Thyroid gland (tissue), 4 donors: ENCODE data around the gene RNU1-1. TPM values are rescaled to one million over a fixed set of nuclear protein-coding genes. Genes with fewer than 3 reads are reported as not detected.
A peak's percentile ranks its signal among the peaks of the same experiment; 100 is the strongest.
"Not testable (repeated sequence)": the region's sequence is repeated elsewhere in the genome, so short reads cannot be mapped to it uniquely, and the experiment has no call there.

ENCODE experiments used
- DNase-seq, 2 donors: peaks; one replicate each; pipeline ENCODE4 v3.0.0-alpha.2; 2019
- H3K27ac ChIP-seq, 3 donors: fragments of 200-600 bp; sonication (generic); 1 replicate in 2 of 3; 2 replicates in 1 of 3; pipeline ENCODE4 v1.5.1; 2016 to 2019; ENCODE audit warnings: mild to moderate bottlenecking in 1 of 3, moderate library complexity in 1 of 3
- H3K27me3 ChIP-seq: fragments of 200-600 bp; sonication (generic); one replicate; pipeline ENCODE4 v1.5.1; 2019
- H3K36me3 ChIP-seq, 2 donors: fragments of 200-600 bp; sonication (generic); one replicate each; pipeline ENCODE4 v1.5.1; 2016 to 2019
- H3K4me1 ChIP-seq, 2 donors: fragments of 200-600 bp; sonication (generic); one replicate each; pipeline ENCODE4 v1.5.1; 2017 to 2019
- H3K4me3 ChIP-seq, 3 donors: fragments of 200-600 bp; sonication (generic); replicated peaks in 1 of 3; 1 replicate in 2 of 3; 2 replicates in 1 of 3; pipeline ENCODE4 v1.5.1; 2016; ENCODE audit warnings: mild to moderate bottlenecking in 1 of 3
- H3K9me3 ChIP-seq: fragments of 200-600 bp; sonication (generic); one replicate; pipeline ENCODE4 v1.5.1; 2017
- POLR2A ChIP-seq, 2 donors: fragments of 450-650 bp; IDR thresholded peaks; one replicate each; pipeline ENCODE4 v1.6.1; 2017; ENCODE audit warnings: antibody characterized with exemption in 2 of 2, mild to moderate bottlenecking in 2 of 2, moderate library complexity in 1 of 2
- WGBS, 2 donors: methylation state at CpG; one replicate each; pipeline ENCODE4 v1.1.5; 2017; 5-methylcytosine and 5-hydroxymethylcytosine counted together
- intact Hi-C: fragments of 100-400 bp; cut with DNase I; formaldehyde crosslinking; loops from one replicate; pipeline ENCODE4 v1.15.1; 2023
- total RNA-seq, 4 donors: library from RNA; depleted of rRNA; stranded (reverse); fragments of >200 nt; gene quantifications; one replicate each; pipeline ENCODE4 v1.2.3, GENCODE V29; 2016

The RNU1-1 gene
- total RNA-seq = under 1 TPM; under 0.01 TPM

DNA sequence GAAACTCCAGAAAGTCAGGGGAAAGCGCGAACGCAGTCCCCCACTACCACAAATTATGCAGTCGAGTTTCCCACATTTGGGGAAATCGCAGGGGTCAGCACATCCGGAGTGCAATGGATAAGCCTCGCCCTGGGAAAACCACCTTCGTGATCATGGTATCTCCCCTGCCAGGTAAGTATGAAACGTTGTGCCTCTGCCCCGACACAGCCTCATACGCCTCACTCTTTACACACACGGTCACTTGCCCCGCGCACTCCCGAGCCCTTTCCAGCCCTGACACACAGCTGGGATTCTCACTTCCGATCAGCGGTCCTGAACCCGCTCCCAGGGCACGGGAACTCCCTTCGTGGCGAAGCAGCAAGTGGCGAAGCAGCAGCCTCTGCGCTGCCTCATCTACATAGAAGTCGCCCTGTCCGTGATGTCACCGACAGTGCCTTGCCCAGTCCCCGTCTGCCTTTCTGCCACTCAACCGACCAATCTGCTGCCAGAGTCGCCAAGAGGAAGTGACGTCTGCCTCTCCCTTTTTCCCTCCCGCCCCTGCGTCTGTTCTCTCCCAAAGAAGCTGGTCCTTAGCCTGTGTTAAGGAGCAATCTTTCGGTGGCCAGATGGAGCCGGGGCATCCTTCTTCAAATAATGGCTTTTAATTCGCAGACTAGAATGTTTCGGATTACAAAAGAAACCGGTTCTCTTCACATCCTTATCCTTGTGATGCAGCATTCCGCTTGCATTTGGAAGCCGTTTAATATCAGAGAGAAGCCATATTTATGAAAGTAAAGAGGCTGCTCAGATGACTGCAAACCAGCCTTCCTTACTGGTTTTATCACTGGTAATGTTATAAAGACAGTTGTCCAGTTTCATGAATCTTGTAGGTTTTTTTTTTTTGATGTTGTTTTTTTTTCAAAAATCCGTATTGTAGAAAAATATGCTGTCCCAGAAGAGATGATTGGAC lies at the start of gene RNU1-1:
Gene RNU1-1 (minus strand): TSS at position 179 of the 949 bp plus-strand sequence.
- WGBS, 2 donors = 3% methylated on average over 23 to 35 of the region's 40 CpGs
- intact Hi-C loops, H3K9me3 ChIP-seq, H3K27me3 ChIP-seq, H3K4me1 ChIP-seq, H3K36me3 ChIP-seq: not testable (repeated sequence)
- peak; percentile 65 to 81 for DNase-seq
- Histone ChIP-seq H3K4me3 (peak within 1 kb of the TSS in 1 of 3 donors; percentile 31), H3K27ac (peak within 1 kb of the TSS; percentile 63 to 86 (median 71))
- peak; percentile 18 to 47 for TF ChIP-seq POLR2A (IDR thresholded peaks at IDR 0.05)

DNA sequence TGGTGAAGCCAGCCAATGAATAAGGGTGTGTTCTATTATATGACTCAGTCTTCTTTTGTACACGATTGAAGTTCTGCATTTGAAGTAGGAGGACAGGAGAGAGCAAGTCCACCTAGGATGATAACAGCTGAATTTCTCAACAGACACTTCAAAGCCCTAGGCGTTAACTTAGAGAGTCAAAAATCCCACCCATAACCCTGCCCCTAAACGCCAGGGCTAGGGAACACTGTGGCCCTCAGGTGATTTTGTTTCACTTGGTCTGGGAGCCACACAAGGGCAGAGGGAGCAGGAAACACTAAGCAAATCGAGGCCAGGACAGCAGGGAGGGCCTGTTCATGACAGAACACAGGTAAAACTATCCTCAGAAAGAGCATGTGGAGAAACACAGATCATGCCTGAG lies 47.0 kb upstream of the RNU1-1 start:
- 72 to 83% methylated on average over 3 of the region's 4 CpGs for WGBS, 2 donors
- H3K9me3 ChIP-seq, DNase-seq, H3K36me3 ChIP-seq, H3K27me3 ChIP-seq, H3K4me1 ChIP-seq, H3K27ac ChIP-seq, intact Hi-C loops, H3K4me3 ChIP-seq: not testable (repeated sequence)

DNA sequence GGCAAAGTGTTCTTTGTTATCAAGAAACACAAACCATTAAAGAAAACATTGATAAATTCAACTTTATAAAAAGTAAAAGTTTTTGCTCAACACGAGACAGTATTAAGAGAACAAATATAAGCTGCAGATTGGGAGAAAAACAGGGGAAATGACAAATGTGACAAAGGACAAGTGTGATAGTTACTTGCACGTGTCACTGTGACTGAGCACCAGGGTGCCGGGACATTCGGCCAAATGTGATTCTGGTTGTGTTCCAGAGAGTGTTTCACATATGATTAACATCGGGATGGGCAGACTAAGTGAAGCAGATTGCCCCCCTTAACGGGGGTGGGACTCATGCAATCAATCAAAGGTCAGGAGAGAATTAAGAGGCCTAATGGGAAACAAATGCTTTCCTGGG lies 46.4 kb upstream of the RNU1-1 start:
- 71 to 76% methylated on average over 5 to 6 of the region's 6 CpGs for WGBS, 2 donors
- not testable (repeated sequence) for H3K4me3 ChIP-seq

DNA sequence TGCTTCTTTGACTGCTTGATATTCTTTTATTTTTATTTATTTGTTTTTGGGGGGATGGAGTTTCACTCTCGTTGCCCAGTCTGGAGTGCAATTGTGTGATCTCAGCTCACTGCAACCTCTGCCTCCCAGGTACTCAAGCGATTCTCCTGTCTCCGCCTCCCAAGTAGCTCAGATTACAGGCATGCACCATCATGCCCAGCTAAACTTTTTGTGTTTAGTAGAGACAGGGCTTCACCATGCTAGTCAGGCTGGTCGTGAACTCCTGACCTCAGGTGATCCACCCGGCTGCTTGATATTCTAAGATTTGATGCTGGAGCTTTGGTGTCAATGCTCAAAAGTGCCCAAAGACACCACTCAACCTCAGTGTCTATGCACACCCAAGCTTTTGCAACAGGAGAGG lies 45.6 kb upstream of the RNU1-1 start:
- H3K27ac ChIP-seq, H3K27me3 ChIP-seq, H3K4me1 ChIP-seq, DNase-seq, H3K9me3 ChIP-seq, H3K4me3 ChIP-seq, H3K36me3 ChIP-seq, intact Hi-C loops: not testable (repeated sequence)
- WGBS, 2 donors = no CpG with 5 or more reads among the region's 5 CpGs

More for the DNA sequence above, 46.4 kb upstream of the RNU1-1 start:
- H3K27me3 ChIP-seq, H3K27ac ChIP-seq, DNase-seq, intact Hi-C loops, H3K36me3 ChIP-seq, H3K9me3 ChIP-seq, H3K4me1 ChIP-seq: not testable (repeated sequence)

DNA sequence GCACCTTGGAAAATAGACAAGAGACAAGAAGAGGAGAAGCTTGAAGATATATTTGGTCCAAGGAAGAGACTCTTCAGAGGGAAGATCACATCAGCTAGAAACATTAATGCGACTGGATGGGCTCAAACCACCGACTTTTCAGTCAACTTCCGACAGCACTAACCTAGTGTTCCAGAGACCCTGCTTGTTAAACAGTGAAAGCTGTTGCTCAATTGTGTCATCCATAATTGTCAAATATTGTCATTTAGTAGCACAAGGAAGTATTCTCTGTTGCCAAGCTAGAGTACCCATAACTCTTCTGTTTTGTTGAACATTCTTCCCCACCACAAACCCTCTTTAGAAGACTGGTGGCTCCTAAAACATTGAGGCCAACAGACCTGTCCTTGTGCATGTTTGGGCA lies 42.9 kb upstream of the RNU1-1 start:
- H3K36me3 ChIP-seq, intact Hi-C loops, H3K9me3 ChIP-seq, H3K4me1 ChIP-seq, H3K27me3 ChIP-seq, H3K27ac ChIP-seq, DNase-seq, H3K4me3 ChIP-seq: not testable (repeated sequence)
- 94 to 100% methylated on average over 3 of the region's 3 CpGs for WGBS, 2 donors

DNA sequence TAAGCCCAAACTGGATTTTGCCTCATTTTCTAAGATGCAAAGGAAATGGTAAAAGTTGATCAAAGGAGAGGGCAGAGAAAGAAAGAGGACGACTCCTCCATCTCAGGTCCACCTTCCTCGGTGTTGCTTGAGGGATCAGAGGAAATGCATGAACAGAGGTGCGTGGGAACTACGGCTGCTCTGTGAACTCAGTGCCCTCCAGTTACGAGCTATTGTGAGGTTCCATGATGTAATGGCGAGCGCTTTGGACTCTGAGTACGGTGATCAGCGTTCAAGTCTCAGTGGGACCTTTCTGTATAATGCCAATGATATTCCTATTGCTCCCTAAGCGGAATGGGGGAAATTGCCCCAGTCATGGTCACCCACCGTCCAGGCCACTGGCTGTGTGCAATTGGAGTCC lies 39.2 kb upstream of the RNU1-1 start:
- DNase-seq, H3K4me3 ChIP-seq, H3K9me3 ChIP-seq, H3K36me3 ChIP-seq, H3K4me1 ChIP-seq, H3K27ac ChIP-seq, H3K27me3 ChIP-seq, intact Hi-C loops: not testable (repeated sequence)
- WGBS, 2 donors = 82 to 87% methylated on average over 5 to 8 of the region's 11 CpGs

DNA sequence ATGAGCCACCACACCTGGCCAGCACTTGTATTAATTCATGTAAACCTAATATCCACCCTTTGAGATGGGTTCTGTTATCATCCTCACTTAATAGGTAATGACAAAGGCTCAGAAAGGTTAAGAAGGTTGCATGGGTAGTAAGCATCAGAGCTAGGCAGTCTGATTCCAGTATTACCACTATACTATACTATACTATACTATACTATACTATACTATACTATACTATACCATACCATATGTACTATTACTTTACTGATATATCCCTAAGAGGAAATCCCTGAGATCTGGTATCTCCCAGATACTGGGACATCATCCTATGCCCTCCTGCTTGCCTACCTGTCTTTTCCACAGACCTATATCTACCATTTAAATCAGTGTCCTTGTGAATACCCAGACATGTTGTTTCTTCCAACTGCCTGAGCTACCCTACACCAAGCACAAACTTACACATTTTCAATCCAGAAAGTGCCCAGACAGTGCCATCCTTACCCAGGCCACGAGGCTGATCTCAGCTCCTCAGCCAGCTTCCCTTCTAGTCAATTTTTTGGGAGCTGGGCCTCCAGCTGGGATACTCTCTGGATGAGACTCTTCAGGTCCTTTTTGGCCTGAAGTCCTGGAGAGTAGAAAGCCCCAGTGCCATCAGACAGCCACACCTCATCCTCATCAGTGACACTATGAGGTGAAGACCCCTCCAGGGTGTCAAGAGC lies 36.3 kb upstream of the RNU1-1 start:
- 67 to 100% methylated on average over 1 of the region's 1 CpG for WGBS, 2 donors
- intact Hi-C loops = not testable (repeated sequence)

DNA sequence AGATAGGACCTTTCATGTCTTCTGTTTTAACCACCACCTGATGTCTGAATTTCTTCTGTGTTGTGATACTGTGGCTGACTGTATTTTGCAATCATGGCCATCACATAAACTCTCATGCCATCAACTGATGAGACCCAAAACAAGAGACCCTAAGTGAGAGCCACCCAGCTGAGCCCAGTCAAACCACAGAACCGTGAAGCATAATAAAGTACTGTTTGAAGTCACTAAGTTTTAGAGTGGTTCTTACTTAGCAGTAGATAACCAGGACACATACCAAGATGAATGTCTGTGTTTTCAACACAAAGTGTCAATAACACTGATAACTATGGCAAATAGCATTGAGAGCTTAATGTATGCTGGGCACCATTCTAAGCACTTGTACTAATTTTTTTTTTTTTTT lies 35.5 kb upstream of the RNU1-1 start:
- H3K27me3 ChIP-seq, H3K27ac ChIP-seq, H3K36me3 ChIP-seq, H3K4me3 ChIP-seq, DNase-seq, intact Hi-C loops, H3K4me1 ChIP-seq, H3K9me3 ChIP-seq: not testable (repeated sequence)
- WGBS, 2 donors = 11 to 50% methylated on average over 1 of the region's 1 CpG

More for the DNA sequence above, 36.3 kb upstream of the RNU1-1 start:
- H3K27me3 ChIP-seq, H3K27ac ChIP-seq, H3K4me3 ChIP-seq, H3K9me3 ChIP-seq, H3K4me1 ChIP-seq, H3K36me3 ChIP-seq, DNase-seq: not testable (repeated sequence)

DNA sequence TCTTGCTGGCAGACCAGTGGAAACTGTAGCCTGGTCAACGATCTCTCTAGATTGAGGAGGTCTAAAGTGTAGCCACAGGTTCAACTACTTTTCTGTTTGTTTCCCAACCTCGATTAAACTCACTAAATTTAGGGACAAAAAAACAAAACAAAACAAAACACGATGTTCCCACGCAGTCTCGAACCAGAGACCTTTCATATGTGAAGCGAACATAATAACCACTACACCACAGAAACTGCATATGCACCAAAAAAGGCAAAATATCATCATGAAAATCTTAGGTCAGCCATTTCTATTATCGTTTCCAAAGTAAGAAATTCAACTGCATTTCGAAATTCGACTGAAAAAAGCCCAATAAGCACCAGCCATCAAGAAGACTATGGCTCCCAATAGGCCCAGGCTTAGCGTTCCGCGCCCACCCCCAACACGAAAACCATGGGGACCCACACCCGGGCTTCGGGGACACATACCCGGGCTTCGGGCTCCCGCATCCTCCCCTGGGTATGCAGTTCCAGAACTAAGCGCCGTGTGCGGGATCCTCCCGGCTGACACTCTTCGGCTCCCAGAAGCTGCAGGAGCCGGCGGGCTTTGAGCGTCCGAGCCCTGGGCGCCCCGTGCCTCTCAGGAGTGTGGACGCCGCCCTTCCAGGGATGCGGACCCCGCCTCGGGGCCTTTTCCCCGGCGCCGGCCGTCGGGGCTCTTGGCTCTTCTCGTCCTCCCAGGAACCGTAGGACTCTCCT lies 33.6 kb upstream of the RNU1-1 start:
- intact Hi-C loops, H3K27ac ChIP-seq, H3K9me3 ChIP-seq, H3K4me1 ChIP-seq, H3K4me3 ChIP-seq, H3K36me3 ChIP-seq, H3K27me3 ChIP-seq, DNase-seq: not testable (repeated sequence)
- WGBS, 2 donors = 26 to 47% methylated on average over 2 to 6 of the region's 41 CpGs

DNA sequence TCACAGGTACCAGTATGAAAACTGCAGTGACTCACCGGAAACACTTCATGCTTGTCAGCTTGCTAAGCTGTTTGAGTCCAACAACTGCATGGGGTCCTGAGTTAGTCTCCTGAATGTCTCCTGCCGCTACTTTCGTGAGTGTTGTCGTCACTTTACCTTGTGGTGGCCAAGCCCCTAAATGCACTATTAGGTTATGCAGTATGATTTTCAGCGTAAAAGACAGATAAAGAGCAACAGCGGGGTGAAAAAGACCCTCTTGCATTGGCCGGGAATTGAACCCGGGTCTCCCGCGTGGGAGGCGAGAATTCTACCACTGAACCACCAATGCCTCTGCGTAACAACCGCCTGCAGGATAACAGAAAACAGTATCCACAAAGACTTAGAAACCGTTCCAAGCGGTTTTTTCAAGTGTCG lies 31.6 kb upstream of the RNU1-1 start:
- DNase-seq, H3K27ac ChIP-seq, H3K4me1 ChIP-seq, intact Hi-C loops, H3K9me3 ChIP-seq, H3K4me3 ChIP-seq, H3K27me3 ChIP-seq, H3K36me3 ChIP-seq: not testable (repeated sequence)
- WGBS, 2 donors = 31 to 56% methylated on average over 10 of the region's 16 CpGs

DNA sequence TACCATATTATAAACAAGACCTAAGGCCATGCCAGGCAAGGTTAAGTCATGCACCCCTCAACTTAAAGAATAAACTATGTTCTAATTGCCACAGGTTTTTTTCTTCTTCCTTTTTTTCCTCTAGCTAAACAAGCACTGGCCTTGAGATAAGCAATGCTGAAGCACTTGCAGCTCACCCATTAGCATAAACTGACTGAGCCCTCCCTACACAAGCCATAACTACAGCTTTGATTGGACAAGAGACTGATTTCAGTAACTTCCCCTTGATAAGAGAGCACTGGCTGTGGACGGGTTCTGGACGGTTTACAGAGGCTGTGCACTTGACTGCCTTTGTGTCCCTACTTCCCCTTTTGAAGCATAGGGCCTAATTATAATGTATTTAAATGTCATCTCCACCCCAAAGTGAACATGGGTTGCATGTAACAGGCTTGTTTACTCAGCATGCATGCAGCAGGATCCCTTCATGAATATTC lies 26.4 kb upstream of the RNU1-1 start:
- H3K4me3 ChIP-seq, H3K9me3 ChIP-seq, H3K27me3 ChIP-seq, H3K27ac ChIP-seq, H3K36me3 ChIP-seq, H3K4me1 ChIP-seq, DNase-seq, intact Hi-C loops: not testable (repeated sequence)
- no CpG with 5 or more reads among the region's 2 CpGs for WGBS, 2 donors

DNA sequence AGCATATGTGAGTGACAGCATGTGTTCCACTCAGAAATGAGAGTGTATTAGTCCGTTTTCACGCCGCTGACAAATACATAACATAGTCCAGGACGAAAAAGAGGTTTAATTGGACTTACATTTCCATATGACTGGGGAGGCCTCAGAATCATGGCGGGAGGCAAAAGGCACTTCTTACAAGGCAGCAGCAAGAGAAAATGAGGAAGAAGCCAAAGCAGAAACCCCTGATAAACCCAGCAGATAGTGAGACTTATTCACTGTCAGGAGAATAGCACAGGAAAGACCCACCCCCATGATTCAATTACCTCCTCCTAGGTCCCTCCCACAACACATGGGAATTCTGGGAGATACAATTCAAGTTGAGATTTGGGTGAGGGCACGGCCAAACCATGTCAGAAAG lies 23.4 kb upstream of the RNU1-1 start:
- H3K36me3 ChIP-seq, H3K27ac ChIP-seq, DNase-seq, H3K4me3 ChIP-seq, intact Hi-C loops, H3K9me3 ChIP-seq, H3K27me3 ChIP-seq: not testable (repeated sequence)
- WGBS, 2 donors = 76 to 88% methylated on average over 5 to 6 of the region's 6 CpGs
- peaks cover 5 to 14% of the 10 kb centered on the region in 2 donors for H3K4me1 ChIP-seq
